ENCODE measurements around the gene PACS1. TPM values are rescaled to one million over a fixed set of nuclear protein-coding genes. Genes with fewer than 3 reads are reported as not detected.
A peak's percentile ranks its signal among the peaks of the same experiment; 100 is the strongest.

Gene PACS1
- total and polyA plus RNA-seq, 8 donors: 14.7 to 269 (median 51.0) TPM

GRCh38 chr11:66220566-66220935, 150.5 kb downstream of the PACS1 start:
- TF ChIP-seq POLR2A (IDR thresholded peaks at IDR 0.05) (no peak), POLR2AphosphoS5 (IDR thresholded peaks at IDR 0.05) (no peak), CTCF (IDR thresholded peaks at IDR 0.05) (no peak), EP300 (IDR thresholded peaks at IDR 0.05) (no peak)
- Histone ChIP-seq H3K4me3 (no peak overlapping the region), H3K27me3 (no peaks in the 10 kb centered on the region), H3K4me1 (peaks cover 0 to 11% (median 9%) of the 10 kb centered on the region in 4 donors), H3K27ac (no peak overlapping the region), H3K9me3 (no peaks in the 10 kb centered on the region), H3K36me3 (peaks cover 26 to 81% (median 80%) of the 10 kb centered on the region in 4 donors)
- 83 to 97% (median 93%) methylated on average over 6 of the region's 6 CpGs for WGBS, 5 donors
- intact Hi-C loops (cut with DNase I; ENCODE audit: low total_unique reads): loop anchor here (5.0 kb wide), 1 partner anchor 42 kb away; no protein-coding TSS in a partner anchor
- DNase-seq: no peak

GRCh38 chr11:66221012-66221411, 150.9 kb downstream of the PACS1 start:
- Histone ChIP-seq H3K4me3 (no peak overlapping the region), H3K27ac (no peak overlapping the region), H3K9me3 (no peaks in the 10 kb centered on the region), H3K27me3 (no peaks in the 10 kb centered on the region), H3K36me3 (peaks cover 26 to 78% (median 76%) of the 10 kb centered on the region in 4 donors), H3K4me1 (peaks cover 0 to 11% (median 9%) of the 10 kb centered on the region in 4 donors)
- 87 to 95% (median 90%) methylated on average over 10 to 13 of the region's 13 CpGs for WGBS, 5 donors
- intact Hi-C loops (cut with DNase I; ENCODE audit: low total_unique reads): loop anchor here (5.0 kb wide), 1 partner anchor 41 kb away; no protein-coding TSS in a partner anchor
- no peak for DNase-seq
- no peak for TF ChIP-seq EP300 (IDR thresholded peaks at IDR 0.05)
- TF ChIP-seq CTCF (IDR thresholded peaks at IDR 0.05): no peak
- TF ChIP-seq POLR2A (IDR thresholded peaks at IDR 0.05): no peak
- TF ChIP-seq POLR2AphosphoS5 (IDR thresholded peaks at IDR 0.05): no peak

GRCh38 chr11:66221726-66222236, 151.7 kb downstream of the PACS1 start:
- no peak for DNase-seq
- Histone ChIP-seq H3K4me1 (peaks cover 0 to 11% (median 9%) of the 10 kb centered on the region in 4 donors), H3K27me3 (no peaks in the 10 kb centered on the region), H3K9me3 (no peaks in the 10 kb centered on the region), H3K27ac (peak overlapping the region in 1 of 5 donors; percentile 35), H3K36me3 (peaks cover 26 to 70% (median 68%) of the 10 kb centered on the region in 4 donors), H3K4me3 (no peak overlapping the region)
- intact Hi-C loops (cut with DNase I; ENCODE audit: low total_unique reads): loop anchor here (5.0 kb wide), 1 partner anchor 41 kb away; no protein-coding TSS in a partner anchor
- TF ChIP-seq CTCF (IDR thresholded peaks at IDR 0.05) (no peak), POLR2A (IDR thresholded peaks at IDR 0.05) (no peak), POLR2AphosphoS5 (IDR thresholded peaks at IDR 0.05) (no peak), EP300 (IDR thresholded peaks at IDR 0.05) (no peak)
- 74 to 81% (median 77%) methylated on average over 9 of the region's 9 CpGs for WGBS, 5 donors

GRCh38 chr11:66222358-66223149, 152.5 kb downstream of the PACS1 start:
- intact Hi-C loops (cut with DNase I; ENCODE audit: low total_unique reads): loop anchor here (5.0 kb wide), 1 partner anchor 40 kb away; no protein-coding TSS in a partner anchor
- WGBS, 5 donors: 20 to 27% (median 22%) methylated on average over 20 to 21 of the region's 21 CpGs
- Histone ChIP-seq H3K9me3 (no peaks in the 10 kb centered on the region), H3K27ac (peak overlapping the region in 2 of 5 donors; percentile 18 to 35), H3K4me1 (peaks cover 0 to 11% (median 9%) of the 10 kb centered on the region in 4 donors), H3K36me3 (peaks cover 27 to 65% (median 64%) of the 10 kb centered on the region in 4 donors), H3K4me3 (no peak overlapping the region), H3K27me3 (no peaks in the 10 kb centered on the region)
- no peak for TF ChIP-seq POLR2A (IDR thresholded peaks at IDR 0.05)
- peak in 2 of 3 donors; percentile 54 to 95 for TF ChIP-seq POLR2AphosphoS5 (IDR thresholded peaks at IDR 0.05)
- peak in 5 of 7 experiments; percentile 98 to 100 (median 99) for TF ChIP-seq CTCF (IDR thresholded peaks at IDR 0.05)
- no peak for TF ChIP-seq EP300 (IDR thresholded peaks at IDR 0.05)
- DNase-seq: peak; percentile 93 to 97

Measured in stomach (tissue), 9 donors.